Suppressor macrophage (primary cell): ENCODE measurements around the gene KCNJ12.
"Not testable (repeated sequence)": the region's sequence is repeated elsewhere in the genome, so short reads cannot be mapped to it uniquely, and the experiment has no call there.

ENCODE experiments used
- DNase-seq, 4 experiments: peaks; one replicate each; pipeline ENCODE4 v3.0.0-alpha.2; 2020 to 2022

KCNJ12 gene

DNA sequence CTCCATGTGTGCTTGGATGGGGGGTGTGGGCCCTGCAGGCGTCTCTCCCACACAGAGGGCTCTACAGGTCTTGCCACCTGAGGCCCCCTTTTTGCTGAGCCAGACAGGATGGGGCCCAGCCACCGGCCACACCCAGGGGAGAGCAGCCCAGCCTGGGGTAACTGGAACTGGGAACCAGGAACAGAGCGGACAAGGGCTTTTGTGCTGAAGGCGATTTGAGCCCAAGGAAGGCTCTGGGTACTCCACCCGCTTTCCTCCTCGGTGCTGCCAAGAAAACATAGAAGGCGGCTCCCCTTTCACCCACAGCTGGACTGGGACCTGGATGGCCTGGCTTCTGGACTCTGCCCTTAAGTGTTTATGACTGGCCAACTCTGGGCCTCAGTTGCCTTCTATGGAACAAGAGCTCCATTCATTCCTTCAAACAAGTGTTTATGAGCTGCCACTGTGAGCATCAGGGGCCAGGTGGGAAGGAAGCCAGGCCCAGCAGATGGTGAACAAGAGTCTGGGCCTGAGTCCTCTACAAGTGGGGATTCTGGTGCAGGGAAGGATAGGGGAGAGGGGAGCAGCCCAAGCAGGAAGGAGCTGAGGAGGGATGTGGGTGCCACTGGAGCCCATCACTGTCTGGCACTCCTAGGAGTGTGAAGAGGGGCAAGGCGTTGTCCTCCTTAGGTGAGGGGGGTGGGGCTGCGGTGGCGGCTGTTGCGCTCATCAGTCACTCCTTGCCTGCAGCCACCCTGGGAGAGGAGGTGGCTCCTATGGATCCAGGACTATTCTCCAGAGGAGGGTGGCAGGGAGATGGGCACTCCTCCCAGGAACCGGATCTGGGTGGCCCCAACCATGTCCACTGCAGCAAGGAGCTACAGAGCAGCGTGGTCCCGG is 46.4 kb downstream of the KCNJ12 start:
- not testable (repeated sequence) for DNase-seq

DNA sequence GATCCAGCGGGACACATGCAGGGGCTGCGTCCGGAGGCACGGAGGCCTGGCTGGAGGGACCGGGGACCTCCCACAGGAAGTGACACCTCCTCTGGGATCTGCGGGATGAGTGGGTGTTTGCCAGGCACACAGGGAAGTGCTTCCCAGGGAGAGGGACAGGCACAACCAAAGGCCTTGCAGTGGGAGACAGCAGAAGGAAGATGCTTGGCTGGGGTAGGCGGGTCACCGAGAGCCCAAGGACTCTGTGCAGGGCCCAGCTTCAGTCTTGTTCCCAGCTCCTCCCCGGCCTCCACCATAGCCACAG is 47.0 kb downstream of the KCNJ12 start:
- not testable (repeated sequence) for DNase-seq

DNA sequence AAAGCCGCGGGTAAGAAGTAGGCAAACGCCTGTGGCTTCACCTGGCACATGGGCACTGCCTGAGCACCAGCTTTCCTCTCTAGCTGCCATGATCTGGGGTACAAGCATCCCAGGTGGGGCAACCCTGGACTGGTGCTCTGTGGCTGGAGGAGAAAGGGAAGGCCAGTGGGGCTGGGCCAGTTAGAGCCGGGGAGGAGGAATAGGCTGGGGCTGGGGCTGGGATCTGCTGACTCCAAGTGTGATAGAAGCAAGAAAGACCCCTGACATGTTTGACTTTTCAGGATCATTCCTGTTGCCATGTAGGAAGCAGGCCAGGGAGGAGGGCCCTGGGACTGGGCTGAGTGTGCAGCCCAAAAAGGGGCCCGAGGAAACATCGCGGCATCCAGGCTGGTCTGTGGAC is 48.5 kb downstream of the KCNJ12 start:
- DNase-seq: not testable (repeated sequence)

DNA sequence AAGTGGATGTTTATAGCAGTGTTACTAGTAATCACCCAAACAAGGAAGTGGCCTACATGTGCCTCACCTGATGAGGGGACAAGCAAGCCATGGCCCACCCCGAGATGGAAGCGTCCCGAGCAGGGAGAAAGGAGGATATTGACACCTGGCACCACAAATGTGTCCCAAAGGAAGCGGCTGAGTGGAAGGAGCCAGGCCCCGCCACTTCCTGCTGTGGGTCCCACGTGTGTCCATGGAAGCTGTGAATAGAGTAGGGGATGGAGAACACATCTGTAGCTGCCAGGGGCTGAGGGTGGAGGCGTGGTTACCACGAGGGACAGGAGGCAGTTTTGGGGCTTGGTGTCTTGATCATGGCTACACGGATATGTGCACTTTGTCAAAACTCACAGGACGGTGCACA is 49.2 kb downstream of the KCNJ12 start:
- DNase-seq: no peak

DNA sequence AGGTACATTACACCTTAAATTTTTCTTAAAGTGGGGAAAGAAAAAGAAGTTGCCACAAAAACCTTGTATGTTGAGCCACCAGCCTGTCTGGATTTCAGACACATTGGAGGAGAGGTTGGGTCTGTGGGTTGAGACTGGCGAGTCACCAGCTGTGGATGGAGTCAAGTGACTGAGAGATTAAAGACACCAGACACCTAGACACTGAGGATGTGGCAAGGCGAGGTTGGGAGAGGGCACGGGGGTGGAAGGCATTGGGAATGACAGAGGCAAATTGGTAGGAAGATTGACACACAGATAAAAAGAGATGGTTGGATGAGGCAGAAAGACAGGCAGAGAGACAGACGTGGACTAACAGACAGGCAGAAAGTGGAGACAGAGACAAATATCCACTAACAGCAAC is 49.6 kb downstream of the KCNJ12 start:
- DNase-seq: no peak

DNA sequence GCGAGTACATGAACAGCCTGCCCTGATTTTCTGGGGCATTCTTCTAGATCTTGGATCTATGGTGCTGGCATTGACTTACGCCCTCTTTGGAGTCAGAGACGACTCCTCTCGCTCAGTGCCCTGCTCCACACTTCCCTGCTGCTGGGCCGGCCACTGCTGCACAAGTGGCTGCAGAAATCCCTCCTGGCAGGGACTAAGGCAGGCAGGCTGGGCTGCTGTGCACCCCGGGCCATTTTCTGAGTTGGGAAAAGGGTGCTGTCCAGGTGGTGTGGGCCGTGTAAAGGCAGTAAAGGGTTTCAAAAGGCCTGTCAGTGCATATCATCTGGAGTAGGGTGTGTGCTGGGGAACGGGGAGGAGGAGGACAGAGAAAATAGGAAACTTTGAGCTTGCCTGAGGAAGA is 50.1 kb downstream of the KCNJ12 start:
- DNase-seq: not testable (repeated sequence)

DNA sequence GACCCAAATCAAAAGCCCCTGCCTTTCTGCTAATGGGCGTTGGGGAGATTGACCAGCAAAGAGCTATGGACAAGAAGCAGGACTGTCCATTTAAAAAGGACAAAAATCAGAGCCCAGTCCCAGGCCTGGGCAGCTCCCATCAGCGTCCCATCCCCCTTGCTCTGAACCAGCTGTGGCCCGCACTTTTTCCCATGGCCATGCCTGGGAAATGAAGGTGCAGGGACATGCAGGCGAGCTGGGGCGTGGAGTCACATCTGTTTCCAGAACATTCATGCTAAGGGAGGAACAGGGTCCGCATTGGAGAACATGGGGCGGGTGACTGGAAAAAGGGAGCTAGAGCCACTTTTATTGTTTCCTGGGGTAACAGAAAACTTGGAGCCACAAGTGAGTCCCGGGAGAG is 50.7 kb downstream of the KCNJ12 start:
- DNase-seq: not testable (repeated sequence)

DNA sequence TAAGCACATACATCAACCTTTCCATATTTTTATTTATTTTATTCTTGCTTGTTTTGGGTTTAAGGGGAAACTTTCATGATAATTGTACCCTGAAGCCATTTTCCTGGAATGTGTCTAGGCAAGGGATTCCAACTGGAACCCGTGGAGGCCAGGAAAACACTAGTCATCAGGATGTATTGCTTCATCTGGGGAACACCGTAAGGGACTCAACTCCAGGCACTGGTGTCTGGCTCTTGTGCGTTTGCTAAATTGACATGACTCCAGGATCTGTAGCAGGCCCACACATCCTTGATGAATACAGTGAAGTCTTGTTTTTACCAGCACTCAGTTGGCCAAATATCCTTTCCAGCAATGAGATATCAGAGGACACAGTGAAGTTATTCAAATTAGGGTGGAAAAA is 51.6 kb downstream of the KCNJ12 start:
- DNase-seq: not testable (repeated sequence)

DNA sequence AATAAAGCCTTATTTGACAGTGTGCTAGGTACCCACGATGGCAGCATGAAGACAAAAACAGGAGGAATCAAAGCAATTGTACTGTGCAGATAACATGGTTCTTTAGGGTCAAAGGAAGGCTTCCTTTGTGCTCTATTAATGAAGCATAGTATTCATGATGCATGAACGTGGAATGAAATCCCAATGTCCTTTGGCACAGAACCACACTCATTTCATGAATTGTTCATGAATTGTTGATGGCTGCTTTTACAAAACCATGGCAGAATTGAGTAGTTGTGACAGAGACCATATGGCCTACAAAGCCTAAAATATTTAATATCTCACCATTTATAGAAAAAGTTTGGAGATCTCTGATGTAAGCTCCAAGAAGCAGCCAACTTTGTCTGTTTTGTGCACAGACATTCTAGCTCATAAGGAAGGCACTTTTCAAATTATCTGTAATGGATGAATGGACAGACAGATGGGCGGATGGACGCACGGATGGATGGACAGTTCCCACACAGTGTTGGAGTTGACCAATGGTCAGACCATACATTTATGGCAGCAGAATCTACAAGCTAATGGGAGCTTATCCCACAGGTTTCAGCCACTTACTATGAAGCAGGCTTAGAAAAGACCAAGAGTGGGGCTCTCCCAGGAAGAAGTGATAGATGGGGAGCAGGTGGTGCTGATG is 52.7 kb downstream of the KCNJ12 start:
- not testable (repeated sequence) for DNase-seq

DNA sequence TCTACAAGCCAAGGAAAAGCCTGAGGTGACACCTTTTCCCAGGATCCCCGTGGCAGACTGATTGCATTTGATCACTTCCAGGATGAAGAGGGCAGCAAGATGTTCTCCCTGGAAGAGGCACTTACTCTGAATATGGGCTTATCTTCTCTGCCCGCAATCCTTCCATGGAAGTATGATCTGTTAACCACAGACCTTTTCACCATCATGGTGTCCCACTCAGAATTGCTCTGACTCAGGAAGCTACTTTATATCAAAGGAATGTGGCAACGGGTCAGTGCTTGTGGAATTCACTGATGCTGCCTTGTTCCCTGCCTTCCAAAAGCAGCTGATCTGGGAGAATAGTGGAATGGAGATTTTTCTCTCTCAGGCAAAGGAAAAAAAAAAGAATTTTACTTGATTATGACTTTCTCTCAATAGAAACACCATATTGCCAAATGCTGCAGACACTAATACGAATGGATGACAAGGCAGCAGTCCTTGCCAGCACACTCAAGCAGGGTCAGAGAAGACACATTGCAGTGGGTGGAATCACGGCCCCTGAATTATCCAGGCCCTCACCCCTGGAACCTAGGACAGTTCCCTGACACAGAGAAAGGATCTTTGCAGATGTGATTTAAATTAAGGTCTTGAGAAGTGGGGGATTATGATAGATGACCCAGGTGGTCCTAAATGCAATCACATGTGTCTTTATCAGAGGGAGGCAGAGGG is 53.9 kb downstream of the KCNJ12 start:
- not testable (repeated sequence) for DNase-seq

DNA sequence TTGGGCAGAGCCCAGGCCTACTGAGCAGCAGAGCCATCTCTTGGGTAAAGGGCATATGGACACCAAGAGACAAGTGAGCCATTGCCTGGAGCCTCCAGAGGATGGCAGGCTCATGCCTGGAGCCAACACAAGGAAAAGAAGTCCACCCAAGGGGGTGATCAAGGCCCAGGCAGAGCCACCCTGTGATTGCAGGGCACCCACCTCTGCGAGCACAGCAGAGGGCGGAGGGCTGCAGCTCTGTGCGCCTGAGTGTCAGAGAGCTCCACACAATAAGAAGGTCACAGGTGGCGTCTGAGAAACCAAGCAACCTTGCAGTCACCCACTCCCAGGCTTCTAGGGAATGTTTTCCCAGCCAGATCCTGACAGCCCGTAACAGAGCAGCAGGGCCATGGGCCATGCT is 57.8 kb downstream of the KCNJ12 start:
- not testable (repeated sequence) for DNase-seq

DNA sequence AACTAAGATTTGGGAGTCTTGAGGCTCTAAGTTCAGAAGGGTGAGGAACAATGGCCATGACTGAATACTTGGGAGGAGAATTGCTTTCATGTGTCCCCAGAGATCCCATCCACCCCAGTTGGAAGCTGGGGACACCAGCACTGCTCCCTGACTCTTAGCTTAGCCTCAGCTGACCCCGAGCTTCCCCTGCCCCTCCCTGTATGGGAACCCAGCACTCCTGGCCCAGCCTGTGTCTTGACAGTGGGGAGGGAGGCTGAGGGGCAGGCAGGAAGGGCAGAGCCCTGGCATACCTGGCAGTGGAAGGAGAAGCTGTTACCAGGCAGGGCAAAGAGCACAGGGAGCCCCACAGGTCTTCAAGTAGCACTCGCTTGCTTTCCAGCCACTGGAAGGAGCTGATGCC is 58.8 kb downstream of the KCNJ12 start:
- DNase-seq: not testable (repeated sequence)

DNA sequence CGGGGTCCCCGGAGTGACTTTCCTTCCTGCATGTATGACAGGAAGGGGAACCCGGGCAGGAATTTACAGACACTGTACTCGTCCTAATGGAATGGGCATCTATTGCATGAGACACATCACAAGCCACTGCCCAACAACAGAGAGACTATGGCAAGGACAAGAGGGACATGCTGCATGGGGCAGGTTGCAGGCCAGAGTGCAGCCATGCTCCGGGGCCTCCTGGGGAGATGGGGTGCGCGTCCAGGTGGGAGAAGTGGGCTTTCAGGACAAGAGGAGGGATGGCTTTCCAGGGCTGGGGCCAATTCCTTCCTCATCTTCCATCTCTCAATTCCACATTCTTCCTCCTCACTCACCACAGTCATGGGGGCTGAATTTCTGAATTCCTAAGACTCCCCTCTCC is 60.3 kb downstream of the KCNJ12 start:
- not testable (repeated sequence) for DNase-seq

DNA sequence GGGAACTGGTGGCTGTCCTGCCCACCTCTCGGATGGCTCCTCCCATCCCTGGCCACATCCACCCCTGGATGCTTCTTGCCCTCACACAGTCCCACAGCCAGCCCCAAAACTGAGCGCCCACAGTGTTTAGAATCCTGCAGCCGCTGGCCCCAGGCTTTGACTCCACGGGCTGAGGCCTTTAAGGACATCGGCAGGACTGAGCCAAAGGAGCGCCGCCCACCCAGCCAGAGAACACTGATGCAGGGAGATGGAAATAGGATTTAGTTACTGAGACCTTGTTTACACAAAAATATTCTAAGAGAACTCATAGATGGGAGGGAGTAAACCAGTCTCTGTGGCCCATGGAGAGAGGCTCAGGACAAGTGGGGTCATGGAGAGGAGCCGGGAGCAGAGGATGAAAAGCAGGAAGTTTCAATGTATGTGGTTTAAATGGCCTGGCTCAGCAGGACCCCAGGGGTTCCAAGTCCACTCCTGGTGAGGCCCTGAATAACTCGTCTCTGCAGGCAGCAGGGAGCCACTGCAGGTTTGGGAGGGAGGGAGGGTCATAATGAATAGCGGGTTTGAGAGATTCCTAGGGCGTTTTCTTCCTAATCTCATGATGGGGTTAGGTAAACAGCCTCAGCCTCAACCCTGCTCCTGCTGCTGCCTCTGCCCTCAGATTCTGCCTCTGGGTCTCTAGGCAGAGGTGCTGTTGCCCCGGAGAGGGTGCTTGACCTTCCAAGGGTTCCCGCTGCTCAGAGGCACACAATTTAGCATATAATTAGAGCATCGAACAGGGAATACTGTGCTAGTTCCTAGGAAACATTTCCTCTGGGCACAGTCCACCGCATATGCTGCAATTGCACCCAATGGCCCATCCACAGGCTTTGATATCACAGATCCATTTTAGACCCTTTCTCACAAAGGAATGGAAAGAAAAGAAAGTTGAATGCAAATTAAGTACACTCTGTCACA is 61.0 kb downstream of the KCNJ12 start:
- DNase-seq: not testable (repeated sequence)

DNA sequence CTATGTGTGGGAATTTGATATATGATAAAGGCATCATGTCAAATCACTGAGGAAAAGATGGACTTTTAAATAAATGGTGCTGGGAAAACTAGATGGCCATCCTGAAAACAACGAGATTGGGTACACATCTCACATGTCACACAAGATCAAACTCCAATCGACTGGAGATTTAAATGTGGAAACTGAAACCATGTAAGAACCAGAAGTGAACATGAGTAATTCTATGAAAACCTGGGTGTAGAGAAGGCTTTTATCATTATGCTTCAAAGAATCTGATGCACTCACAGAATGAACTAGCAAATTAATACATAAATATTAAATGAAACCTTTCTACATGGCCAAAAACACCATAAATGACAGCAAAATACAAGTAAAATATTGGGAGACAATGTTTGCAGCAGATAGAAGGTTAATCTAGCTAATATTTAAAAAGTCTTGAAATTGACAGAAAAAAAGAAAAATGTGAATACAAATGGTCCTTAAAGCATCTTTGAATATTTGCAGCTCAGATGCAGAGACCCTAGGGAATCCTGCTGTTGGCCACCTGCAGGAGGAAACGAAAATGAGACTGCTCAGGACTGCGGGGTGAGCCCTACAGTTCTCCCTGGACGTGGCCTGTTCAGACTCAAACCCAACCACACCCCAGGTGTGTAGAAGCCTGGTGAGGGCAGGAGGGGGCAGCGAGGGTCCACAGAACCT is 62.3 kb downstream of the KCNJ12 start:
- DNase-seq: not testable (repeated sequence)

DNA sequence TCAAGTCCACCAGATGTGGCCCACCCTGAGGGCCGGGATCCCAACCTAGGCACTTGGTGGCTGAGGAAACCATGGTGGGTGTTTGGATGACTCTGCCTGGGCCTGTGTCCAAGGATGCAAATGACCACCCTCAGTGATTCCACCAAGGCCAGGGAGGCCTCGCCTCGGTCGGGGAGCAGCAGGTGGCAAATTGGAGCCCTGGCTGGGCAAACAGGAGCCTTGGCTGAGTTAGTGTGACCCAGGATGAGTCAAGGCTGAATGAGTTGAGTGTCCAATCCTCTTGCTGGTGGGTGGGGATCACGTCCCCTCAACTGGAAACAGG is 62.8 kb downstream of the KCNJ12 start:
- not testable (repeated sequence) for DNase-seq

DNA sequence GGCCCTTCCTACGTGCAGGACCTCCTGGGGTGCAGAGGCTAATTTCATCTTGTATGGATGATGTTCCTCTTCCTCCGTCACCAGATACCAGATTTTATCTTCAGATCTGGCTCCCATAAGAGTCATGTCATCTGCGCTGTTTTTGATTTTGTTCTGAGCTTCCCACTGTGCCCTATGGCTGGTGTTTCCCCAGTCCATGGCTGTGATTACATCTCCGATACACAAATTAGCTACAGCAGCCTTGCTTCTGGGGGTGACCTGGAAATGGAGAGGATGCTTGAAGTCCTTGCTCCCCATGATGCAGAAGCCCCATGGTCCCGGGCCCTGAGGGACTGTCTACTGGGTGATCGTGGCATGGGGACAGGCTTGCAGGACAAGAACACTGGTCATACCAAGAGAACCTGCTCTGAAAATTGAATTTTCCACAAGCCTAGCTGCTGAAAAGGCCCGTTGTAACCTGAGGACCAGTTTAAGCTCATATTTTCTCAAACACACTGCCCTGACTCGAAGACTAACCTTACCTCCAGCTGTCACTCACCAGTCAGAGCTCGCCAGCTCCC is 69.0 kb downstream of the KCNJ12 start:
- no peak for DNase-seq

DNA sequence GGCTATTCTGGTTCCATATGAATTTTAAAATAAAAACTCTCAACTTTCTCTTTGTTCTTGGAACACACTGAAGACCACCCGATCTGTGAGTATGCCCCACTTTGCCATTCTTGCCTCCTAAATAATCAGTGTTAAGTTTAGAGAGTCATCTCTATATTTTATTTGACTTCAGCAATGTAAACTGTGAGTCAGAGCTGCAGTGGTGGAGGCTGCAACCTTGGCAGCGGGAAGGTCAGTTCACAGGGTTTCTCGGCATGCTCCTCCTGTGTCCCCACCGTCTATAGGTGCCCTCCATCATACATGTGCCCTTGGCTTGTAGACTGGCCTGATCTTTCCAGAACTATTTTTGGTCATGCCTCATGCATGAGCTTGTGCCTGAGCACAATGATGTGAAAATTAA is 71.4 kb downstream of the KCNJ12 start:
- DNase-seq: not testable (repeated sequence)

DNA sequence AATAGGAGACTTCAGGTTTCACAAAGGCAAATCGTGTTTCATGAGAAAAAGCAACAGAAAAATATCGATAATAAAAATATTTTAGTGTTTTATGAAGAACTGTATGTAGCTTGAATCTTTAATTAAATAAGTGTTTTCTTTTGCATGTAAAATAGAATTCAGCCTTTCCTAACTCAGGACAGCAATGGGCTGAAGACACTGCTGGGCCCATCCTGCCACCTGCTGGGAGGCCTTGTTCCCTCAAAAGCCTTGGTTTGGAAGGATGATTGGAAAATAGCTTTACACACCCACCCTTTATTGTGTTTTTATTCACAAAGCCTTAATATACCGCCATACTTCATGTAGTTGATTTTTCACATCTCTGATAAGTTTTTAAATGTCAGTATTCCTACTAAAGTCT is 73.7 kb downstream of the KCNJ12 start:
- DNase-seq: not testable (repeated sequence)

DNA sequence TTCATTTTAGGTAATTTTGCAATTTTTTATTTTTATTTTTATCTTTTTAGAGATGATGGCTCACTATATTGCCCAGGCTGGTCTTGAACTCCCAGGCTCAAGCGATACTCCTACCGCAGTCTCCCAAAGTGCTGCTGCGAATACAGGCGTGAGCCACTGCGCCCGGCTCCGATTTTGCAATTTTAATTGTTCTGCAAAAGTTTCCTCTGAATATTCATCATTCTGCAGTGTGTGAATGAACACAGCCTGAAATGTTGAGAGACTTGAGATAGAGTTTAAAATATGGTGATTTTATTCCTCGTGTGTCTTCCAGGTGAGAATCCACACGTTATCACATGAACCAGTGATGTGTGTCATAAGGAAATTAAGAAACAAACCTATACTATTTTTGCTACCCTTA is 75.8 kb downstream of the KCNJ12 start:
- no peak for DNase-seq

DNA sequence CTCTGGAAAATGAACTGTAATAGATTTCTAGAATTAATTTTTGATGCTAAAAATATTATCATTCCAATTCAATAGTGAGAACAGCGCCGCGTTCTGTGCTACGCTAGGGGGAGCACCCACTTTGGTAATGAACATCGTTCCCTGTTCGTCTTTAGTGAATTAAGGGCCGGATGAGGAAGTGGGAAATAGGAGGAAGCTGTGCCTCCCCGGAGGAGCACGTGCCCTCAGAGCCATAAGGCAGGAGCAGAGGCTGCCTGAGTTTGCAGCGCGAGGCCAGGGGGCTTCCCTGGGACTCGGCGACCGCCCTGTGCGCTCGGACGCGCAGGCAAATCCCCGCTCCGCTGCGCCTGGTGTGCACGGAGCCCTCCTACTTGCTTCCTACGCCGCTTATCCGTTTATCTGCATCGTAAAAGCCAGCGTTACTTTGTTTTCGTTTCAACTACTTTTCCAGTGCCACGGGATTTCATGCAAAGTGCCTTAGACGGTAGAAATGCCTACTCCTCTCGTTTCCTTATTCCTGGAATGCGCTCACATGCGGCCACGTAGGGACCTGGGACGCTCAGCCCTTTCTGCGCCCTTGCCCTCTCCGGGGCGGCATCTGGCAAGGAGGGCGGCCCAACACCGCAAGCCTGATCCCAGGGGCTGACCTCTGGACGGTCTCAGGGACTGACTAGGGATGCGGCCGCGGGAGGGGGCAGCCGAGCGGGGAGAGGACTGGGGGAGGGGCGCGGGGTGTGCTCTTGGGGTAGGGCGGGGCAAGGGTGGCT is 76.4 kb downstream of the KCNJ12 start:
- DNase-seq: peak; percentile 77 to 92 (median 89)
